ENCODE measurements around the gene C16orf92.

The C16orf92 gene

DNA sequence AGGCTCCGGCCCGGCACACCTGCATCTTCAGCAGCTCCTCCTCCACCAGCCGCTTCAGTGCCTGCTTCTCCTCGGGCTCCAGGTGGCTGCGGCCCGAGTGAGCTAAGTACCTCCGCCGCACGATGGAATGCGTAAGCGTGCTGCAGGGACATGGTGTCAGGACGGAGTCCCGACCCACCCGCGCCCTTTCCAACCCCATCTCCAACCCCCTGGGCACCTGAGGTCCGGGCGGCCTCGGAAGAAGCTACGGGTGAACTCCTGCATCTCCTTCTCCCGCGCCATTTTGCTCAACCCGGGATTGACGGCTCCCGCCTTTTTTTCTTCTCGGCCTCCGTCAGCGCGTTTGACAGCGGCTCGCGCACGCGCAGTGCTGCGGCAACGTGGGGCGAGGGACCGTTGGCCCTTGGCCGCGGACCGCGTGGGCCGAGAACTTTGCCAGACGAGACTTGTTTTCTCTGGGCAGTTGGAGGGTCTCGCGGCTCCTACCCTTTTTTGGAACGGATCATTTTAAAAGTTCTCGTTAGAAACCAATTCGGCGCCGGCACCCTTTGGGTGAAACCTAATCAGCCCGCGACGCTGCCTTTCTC is 27.6 kb upstream of the C16orf92 start, which contains the start of gene HIRIP3:
Gene HIRIP3, minus strand, starts transcription at position 294 of the 587 bp plus-strand sequence. Its CDS starts 12 bp downstream, at position 282.
- H3K27ac ChIP-seq: peak within 1 kb of the TSS; percentile 90
- TF ChIP-seq, protein P1, sequence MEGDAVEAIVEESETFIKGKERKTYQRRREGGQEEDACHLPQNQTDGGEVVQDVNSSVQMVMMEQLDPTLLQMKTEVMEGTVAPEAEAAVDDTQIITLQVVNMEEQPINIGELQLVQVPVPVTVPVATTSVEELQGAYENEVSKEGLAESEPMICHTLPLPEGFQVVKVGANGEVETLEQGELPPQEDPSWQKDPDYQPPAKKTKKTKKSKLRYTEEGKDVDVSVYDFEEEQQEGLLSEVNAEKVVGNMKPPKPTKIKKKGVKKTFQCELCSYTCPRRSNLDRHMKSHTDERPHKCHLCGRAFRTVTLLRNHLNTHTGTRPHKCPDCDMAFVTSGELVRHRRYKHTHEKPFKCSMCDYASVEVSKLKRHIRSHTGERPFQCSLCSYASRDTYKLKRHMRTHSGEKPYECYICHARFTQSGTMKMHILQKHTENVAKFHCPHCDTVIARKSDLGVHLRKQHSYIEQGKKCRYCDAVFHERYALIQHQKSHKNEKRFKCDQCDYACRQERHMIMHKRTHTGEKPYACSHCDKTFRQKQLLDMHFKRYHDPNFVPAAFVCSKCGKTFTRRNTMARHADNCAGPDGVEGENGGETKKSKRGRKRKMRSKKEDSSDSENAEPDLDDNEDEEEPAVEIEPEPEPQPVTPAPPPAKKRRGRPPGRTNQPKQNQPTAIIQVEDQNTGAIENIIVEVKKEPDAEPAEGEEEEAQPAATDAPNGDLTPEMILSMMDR (conservative IDR thresholded peaks at IDR 0.05): no peak

DNA sequence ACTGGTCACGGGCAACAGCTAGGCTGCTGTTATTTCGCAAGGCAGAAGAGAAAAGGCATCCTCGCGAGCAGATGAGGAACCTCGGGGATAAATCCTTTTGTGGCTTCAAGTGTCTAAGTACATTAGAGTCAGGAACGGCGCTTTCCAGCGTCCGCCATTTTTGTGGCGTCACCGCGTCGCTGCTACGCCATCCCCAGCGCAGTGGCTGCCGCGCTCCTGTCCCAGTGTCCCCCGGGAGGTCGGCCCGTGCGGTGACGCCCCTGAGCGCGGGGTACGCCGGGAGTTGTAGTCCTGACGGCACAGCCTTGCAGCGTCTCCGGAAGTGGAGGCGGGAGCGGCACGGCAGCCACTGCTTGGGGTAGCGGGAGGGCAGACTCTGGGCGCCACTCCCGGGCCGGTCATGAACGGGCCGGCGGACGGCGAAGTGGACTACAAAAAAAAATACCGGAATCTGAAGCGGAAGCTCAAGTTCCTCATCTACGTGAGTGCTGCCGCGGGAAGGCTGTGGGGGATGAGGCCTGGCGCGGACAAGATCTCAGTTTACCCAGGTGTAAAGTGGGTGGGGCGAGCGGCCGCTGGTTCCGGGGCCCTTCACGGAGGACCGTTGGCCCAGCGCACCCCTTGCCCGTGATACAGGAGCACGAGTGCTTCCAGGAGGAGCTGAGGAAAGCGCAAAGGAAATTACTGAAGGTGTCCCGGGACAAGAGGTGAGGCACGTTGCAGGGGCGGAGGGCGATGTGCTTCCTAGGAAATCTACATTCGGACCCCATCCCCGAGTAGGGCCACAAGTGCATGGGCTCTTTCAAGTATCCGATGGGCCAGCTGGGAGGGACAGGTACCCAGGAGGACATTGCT is 26.9 kb upstream of the C16orf92 start, which contains the start of gene INO80E:
Gene INO80E, plus strand, starts transcription at position 331 of the 855 bp plus-strand sequence. Its CDS starts 70 bp downstream, at position 401.
- TF ChIP-seq, protein P1 (conservative IDR thresholded peaks at IDR 0.05): no peak
- peak within 1 kb of the TSS; percentile 90 for H3K27ac ChIP-seq

DNA sequence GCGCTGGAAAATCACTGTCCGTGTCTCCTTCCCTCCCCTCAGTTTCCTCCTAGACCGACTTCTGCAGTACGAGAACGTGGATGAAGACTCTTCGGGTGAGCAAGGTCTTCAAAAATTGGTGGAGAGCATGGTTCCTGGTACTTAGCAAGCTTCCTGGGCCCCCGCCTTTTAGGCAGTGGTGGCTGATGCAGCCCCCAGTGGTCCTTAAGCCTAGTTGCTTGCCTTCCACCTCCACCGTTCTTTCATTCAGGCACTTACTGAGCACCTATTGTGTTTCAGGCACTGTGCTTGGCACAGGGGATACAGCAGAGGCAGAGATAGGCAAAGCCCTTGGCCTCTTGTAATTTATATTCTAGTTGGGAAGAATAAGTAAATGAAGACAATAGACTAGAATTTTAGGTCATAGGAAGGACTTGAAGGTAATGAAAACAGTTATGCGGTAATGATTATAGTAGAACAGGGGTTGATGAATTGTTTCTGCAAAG is 26.2 kb upstream of the C16orf92 start:
- peak overlapping the region; percentile 90; the same call in 1 of the 2 replicates for H3K27ac ChIP-seq
- TF ChIP-seq, protein P1 (conservative IDR thresholded peaks at IDR 0.05): no peak

DNA sequence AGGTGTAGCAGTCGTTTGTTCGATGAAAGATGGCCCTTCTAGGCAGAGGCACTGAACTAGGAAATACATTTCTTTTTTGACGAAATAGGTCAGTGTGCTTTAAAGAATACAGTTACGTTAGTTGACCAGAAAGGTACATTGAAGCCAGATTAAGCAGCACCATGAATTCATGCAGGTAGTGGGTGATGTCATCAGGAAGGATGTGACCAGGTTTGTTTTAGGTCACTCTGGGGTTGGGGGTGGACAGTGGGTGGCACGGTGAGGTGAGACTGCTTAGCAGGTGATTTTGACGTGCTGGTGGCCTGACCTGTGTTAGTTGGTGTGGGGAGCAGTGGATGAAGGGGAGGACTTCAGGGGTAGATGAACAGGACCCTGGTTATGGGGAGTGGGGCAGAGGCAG is 23.4 kb upstream of the C16orf92 start:
- TF ChIP-seq, protein P1 (conservative IDR thresholded peaks at IDR 0.05): no peak
- no peak overlapping the region for H3K27ac ChIP-seq

DNA sequence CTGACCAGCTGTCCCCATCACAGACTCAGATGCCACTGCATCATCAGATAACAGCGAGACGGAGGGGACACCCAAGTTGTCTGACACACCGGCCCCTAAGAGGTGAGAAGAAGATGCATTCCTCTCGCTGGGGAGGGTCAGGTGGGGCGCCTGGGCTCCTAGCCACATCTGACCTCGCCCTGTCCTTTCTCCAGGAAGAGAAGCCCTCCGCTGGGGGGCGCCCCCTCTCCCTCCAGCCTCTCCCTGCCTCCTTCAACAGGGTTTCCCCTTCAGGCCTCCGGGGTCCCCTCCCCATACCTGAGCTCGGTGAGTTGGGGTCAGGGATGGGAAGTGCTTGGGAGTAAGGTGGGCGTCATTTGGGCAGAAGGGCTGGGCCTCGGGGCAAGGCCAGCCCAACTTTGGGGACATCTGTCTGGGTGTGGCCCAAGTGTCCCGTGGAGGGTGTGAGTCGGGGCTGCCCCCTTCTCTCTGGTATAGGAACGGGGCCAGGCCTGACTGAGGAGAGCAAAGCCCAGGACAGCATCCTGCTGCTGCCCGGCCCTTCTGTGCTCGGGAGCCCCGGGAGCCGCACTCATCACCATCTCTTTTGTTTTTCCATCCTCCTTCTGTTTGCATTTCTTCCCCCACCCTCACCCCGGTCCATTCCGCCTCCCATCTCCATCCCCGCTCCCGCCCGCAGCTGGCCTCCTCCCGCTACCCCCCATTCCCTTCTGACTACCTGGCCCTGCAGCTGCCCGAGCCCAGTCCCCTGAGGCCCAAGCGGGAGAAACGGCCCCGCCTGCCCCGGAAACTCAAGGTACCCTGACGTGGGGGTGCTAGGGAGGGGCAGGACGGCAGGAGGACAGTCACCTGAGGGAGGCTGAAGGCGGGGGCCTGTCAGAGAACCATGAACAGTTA is 22.0 kb upstream of the C16orf92 start:
- TF ChIP-seq, protein P1 (conservative IDR thresholded peaks at IDR 0.05): no peak
- H3K27ac ChIP-seq: no peak overlapping the region

DNA sequence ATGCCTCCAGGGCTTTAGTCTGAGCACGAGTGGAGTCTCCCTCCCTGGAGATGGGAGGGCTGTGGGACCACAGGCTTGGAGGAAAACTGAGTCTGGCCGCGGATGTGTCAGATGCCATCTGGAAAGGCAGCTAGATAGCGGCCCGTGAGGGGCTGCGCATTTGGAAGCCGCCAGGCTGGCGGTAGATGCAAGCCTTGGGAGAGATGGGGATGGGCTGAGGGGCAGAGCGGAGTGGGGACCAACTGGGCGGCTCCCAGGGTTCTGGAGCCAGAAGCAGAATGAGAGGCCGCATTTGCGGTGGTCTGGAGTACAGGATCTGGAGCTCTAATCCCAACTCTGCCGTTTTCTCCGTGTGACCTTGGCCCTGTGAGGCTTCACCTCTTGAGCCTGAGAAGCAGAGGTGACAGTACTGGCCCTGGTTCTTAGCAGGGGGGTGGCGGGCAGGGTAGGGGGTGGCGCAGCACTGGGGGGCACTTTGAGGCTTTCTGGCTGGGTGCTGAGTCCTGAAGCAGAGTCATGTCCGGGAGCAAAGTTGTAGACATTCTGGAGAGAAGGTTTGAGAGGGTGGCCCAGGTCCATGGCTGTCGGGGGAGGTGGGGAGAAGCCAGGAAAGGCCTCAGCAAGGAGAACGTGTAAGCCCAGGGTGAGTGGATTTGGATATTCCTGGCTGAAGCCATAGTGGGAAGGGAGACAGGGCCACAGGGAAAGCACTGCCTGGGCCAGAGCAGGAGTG is 20.2 kb upstream of the C16orf92 start:
- no peak overlapping the region for H3K27ac ChIP-seq
- TF ChIP-seq, protein P1 (conservative IDR thresholded peaks at IDR 0.05): no peak
